NOMO-1 (cell line): ENCODE measurements around the gene KBTBD12.
A peak's percentile ranks its signal among the peaks of the same experiment; 100 is the strongest.
"Not testable (repeated sequence)": the region's sequence is repeated elsewhere in the genome, so short reads cannot be mapped to it uniquely, and the experiment has no call there.

Source experiments
- DNase-seq, 2 experiments: peaks; one replicate each; lab custom pipeline; 2025; ENCODE audit not compliant: unreplicated experiment in 2 of 2; lab: John Stamatoyannopoulos, UW

The KBTBD12 gene

GRCh38 chr3:127915115-127915936, at the start of gene KBTBD12:
TSS of gene KBTBD12 (plus strand) at chr3:127915232. CDS start at chr3:127923062, 7,830 bp downstream.
- DNase-seq: no peak

GRCh38 chr3:127865941-127866340, 49.1 kb upstream of the KBTBD12 start:
- DNase-seq: no peak

- DNase-seq: no peak
Measured at GRCh38 chr3:127867412-127867811, 47.6 kb upstream of the KBTBD12 start.

- no peak for DNase-seq
Measured at GRCh38 chr3:127867986-127868385, 47.0 kb upstream of the KBTBD12 start.

- no peak for DNase-seq
Measured at GRCh38 chr3:127870156-127870555, 44.9 kb upstream of the KBTBD12 start.

GRCh38 chr3:127874097-127874496, 40.9 kb upstream of the KBTBD12 start:
- not testable (repeated sequence) for DNase-seq

- DNase-seq: no peak
Measured at GRCh38 chr3:127881586-127881985, 33.4 kb upstream of the KBTBD12 start.

GRCh38 chr3:127884041-127884440, 31.0 kb upstream of the KBTBD12 start:
- no peak for DNase-seq

- no peak for DNase-seq
Measured at GRCh38 chr3:127886231-127886955, 28.6 kb upstream of the KBTBD12 start.

GRCh38 chr3:127886956-127887231, 28.1 kb upstream of the KBTBD12 start:
- no peak for DNase-seq

GRCh38 chr3:127887321-127887720, 27.7 kb upstream of the KBTBD12 start:
- DNase-seq: no peak

GRCh38 chr3:127888156-127888555, 26.9 kb upstream of the KBTBD12 start:
- no peak for DNase-seq

GRCh38 chr3:127888564-127889107, 26.4 kb upstream of the KBTBD12 start:
- DNase-seq: no peak

GRCh38 chr3:127889461-127889863, 25.6 kb upstream of the KBTBD12 start:
- no peak for DNase-seq

GRCh38 chr3:127889976-127890650, 24.9 kb upstream of the KBTBD12 start:
- DNase-seq: no peak

- not testable (repeated sequence) for DNase-seq
Measured at GRCh38 chr3:127890651-127891290, 24.3 kb upstream of the KBTBD12 start.

- DNase-seq: no peak
Measured at GRCh38 chr3:127894481-127894880, 20.6 kb upstream of the KBTBD12 start.

- DNase-seq: no peak
Measured at GRCh38 chr3:127899200-127899599, 15.8 kb upstream of the KBTBD12 start.

GRCh38 chr3:127899766-127900165, 15.3 kb upstream of the KBTBD12 start:
- peak; percentile 13 to 79 for DNase-seq

- DNase-seq: no peak
Measured at GRCh38 chr3:127900536-127900935, 14.5 kb upstream of the KBTBD12 start.

- no peak for DNase-seq
Measured at GRCh38 chr3:127902486-127902885, 12.5 kb upstream of the KBTBD12 start.
